Activated CD8-positive, alpha-beta memory T cell treated with anti-CD3 and anti-CD28 coated beads for 24 hours (primary cell): Measurements from ENCODE around the gene VEGFD.
A peak's percentile ranks its signal among the peaks of the same experiment; 100 is the strongest.
"Not testable (repeated sequence)": the region's sequence is repeated elsewhere in the genome, so short reads cannot be mapped to it uniquely, and the experiment has no call there.

Source experiments
- DNase-seq: peaks from one replicate; pipeline ENCODE4 v3.0.0-alpha.2; 2020

The VEGFD gene

DNA sequence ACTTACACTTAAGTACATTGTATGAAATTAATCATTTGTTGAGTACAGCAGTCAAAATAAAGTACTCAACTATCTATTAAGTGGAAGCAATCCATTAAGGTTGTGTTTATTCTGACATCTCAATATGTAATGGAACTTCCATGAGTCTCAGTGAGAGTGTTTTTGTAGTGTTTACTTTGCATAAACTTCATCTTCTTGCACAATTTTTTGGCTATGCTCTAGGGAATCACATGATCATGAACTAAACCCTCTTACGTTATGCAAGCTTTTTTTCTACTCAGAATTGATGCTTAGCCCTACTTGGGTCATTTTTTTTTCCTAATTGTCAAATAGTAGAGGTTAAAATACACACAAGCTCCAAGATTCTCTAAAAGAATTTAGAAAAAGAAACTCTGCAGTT is 27.8 kb downstream of the VEGFD start:
- DNase-seq, result no peak

DNA sequence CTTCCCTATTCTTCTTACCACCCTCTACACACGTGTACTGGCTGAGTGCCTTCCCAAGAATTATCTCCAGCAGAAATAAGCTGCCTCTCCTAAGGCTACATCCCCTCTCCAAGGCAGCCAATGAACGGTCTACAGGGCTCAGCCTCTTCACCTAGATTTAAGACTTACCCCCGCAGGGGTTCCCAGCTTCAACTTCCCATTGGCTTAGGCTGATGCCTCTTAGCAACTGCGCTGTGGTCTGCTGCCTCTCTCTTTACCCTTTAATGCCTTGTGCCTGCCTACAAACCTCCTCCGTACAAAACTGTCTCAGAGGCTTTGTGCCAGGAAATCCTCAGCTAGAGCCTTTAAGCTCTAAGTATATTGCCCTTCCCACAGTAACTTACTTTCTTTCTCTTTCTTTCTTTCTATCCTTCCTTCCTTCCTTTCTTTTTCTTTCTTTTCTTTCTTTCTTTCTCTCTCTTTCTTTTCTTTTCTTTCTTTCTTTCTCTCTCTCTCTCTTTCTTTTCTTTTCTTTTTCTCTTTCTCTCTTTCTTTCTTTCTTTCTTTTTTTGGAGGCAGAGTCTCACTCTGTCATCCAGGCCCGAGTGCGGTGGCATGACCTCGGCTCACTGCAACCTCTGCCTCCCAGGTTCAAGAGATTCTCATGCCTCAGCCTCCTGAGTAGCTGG is 33.8 kb downstream of the VEGFD start:
- no peak for DNase-seq

DNA sequence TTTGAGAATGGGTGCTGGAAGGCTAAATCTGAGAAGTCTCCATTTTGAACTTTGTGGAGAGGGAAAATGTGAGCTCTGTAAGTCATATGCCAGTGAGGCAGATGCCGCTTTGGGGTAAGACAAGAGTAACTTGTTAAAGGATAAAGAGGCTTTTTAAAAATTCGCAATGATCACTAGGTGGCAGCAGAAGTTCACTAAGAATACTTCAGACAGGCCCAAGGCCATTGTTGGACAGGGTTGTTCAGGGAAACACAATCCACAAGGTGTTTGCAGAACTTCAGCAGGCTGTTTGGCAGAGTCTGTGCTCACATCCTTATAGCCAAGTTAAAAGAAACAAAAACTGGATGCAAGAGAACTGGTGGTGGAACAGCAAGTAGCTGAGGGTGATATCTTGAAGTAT is 35.2 kb downstream of the VEGFD start:
- no peak for DNase-seq

DNA sequence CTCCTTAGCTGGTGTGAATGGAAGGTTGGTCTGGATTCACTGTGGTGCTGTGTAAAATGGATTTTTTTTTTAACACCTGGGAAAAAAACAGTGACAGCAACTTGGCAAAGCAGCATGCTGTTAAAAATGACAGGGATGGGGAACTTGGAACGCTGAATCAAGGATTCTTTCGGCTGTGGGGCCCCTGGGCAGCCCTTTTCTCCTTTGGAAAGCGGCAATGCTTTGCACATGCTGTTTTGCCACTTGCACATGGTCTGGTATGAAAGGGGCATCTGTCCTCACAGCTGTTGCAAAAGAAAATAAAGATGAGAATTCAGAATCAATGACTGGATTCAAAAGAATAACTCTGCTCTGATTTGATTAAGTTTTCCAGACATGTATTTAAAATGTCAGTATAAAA is 38.2 kb downstream of the VEGFD start:
- DNase-seq, result no peak

DNA sequence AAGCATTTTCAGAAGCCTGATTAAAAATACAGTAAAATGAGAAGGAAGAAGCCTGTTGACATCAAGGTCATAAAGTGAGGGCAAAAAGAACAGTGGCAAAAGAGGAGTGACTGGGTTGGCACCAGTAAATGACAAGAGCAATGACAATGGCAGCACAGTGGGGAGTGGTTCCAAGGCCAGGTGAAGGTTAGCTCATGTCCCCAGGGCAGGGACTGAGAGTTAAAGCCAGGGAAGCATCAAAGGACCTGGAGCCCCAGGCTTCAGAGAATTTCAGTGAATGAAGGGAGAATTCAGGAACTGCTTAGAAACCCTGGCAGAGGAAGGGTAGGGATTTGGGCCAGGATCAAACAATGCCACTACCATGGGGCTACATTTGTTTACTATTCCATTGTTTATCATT is 40.1 kb downstream of the VEGFD start:
- no peak for DNase-seq

DNA sequence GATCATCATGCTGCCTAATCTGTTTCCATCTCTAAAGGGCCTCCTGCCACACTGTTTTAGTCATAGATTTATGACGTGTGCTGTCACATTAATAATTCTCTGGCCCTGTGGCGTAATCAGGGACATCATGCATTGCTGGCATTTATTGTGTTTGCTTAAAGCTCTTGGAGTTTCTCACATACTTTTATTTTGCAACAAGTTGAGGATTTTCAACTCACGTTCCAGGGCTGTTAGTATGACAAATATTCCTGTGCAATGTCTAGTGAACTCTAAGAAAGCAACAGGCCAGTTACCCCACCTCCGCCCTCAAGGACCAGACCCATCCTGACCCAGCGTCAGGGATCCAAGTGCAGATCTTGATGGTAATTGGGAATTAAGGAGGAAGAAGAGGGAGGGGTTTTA is 41.1 kb downstream of the VEGFD start:
- no peak for DNase-seq

DNA sequence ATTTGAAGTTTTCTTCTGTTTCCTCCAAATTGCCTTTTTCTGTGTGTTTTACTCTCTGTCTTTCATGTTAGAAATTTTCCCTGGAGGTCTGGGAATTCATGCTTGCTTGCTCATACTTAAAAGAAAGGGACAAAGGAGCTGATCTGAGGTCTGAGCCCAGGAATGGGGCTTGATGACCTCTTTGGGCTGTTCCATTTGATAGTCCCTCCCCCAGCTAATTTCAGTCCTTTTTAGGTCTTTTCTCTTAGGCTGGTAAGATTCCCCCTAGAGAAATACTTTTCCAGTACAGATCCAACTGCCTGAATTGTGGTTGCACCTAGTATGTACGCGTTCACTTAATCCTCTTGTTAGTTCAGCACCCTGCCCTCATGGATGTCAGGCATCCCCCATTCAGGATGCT is 43.3 kb downstream of the VEGFD start:
- no peak for DNase-seq

DNA sequence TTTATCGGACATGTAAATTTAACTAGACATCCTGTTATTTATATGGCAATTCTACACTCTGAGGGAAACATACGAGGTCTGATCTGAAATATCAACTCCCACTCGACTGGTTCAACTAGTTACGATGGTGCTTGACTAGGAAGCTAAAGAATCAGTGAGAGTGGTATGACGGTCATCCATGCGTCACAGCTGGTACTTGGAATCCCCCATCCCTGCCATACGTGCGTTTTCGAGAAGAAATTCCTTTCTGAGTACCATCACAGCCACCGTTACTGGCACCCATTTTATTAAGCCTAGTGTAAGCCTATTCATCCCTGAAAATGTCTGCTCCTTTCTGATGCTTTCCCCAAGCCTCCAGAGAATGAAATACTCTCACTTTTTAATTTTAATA is 48.2 kb downstream of the VEGFD start:
- DNase-seq, result no peak

DNA sequence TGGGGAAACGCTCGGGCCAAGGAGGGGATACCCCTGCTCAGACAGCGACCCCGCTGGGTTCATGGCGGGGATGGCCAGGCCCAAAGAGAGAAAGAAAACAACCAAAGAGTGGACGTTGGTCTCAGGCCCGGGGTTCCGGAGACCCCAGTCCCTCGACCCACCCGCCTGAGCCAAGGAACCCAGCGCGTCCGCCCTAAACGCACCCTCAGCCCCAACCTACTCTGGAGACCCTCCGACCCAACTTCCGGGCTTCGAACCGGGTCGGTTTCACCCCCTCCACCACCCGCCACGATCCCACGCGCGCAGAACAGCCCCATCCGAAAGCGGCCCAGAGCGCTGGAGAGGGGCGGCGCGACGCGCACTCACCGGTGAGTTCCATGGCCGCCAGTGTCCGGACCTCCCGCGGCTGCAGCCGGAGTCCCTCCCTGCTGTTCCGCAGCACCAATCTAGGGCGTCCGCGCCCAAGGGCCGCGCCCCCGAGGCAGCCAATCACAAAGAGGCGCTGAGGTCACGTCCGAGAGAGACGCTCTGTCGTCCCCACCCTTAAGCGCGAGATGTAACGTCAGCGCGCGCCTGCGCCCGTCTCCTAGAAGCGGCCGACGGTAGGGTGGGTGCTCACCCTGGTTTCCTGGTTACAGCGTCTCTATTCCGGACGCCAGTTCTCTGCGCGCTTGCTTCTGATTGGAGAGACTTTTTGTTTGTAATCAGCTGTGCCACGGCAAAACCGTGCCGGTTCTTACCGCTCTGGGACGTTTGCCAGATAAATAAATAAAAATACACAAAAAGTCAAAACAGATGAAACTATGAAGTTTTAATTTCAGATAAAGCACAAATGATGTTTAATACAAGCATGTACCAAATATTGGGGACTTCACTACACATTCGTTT is 48.8 kb downstream of the VEGFD start, which contains the start of gene PIGA:
PIGA (minus strand) TSS at position 389 of the 888 bp plus-strand sequence. CDS start 3,593 bp downstream, outside the sequence.
- peak; percentile 89 for DNase-seq

DNA sequence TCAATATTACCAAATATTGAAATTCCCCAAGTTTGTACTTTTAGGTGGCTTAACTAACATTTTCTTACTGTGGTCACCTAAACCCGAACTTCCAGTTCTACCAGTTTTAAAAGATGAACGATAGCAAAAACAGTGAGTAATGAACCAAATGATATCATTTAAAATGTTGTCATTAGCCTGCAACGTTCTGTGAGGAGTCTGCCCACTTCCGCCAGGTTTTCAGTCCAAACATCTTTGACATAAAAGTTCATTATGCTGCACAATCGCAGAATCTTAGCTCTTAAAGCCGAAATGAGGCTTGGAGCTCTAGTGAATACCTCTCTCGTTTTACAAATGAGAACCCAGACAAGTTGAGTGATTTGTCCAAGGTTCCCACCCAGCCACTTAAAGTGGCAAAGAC is 49.7 kb downstream of the VEGFD start:
- no peak for DNase-seq

DNA sequence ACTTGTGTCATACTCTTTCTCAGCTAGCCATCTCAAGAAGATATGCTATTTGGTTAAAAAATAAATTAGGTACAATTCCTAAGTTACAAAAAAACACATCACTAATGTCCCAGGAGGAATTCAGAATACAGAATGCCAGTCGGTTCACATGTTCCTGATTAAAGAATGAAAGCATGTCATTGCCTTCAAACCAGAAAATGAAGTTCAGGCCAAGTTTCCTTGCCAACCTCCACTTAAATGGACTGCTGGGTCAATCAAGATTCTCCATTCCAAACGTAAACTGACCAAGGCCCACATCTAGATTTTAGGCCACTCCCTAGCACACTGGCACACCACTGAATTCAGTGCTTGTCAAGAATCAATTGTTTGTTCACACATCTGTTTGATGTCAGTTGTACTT is 55.4 kb downstream of the VEGFD start:
- no peak for DNase-seq

DNA sequence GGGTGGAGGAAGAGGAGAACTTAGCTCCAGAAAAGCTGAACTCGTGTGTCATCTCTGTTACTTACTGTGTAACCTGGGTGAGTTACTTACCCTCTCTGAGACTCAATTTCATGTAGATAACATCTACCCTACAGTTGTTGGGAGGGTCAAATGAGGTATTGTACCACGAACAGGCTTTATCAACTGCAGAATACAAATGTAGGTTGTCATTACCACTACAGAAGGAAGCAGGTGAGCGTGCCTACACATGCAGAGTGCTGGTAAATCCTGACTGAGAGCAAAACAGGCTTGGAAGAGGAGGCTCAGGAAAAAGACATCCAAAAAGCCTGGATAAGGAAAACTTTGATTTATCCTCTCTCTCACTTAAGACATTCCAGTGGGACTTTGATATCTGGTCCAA is 56.1 kb downstream of the VEGFD start:
- no peak for DNase-seq

DNA sequence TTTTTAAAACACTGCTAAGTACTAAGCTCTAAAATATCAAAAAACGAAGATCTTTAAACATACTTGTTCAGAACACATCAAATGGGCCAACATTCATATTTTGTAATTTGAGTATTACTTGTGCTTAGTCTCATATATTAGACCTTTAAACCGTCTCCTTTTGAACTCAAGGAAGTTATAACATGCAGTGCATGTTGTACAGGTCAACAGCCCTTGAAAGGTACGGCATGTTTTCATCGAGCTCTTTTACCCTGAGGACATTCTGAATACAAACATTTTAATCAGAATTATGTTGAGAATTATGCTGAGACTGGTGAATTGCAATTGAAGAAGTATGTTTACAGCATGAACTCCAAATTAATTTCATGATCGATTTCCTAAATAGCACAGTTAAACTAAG is 61.7 kb downstream of the VEGFD start:
- no peak for DNase-seq

DNA sequence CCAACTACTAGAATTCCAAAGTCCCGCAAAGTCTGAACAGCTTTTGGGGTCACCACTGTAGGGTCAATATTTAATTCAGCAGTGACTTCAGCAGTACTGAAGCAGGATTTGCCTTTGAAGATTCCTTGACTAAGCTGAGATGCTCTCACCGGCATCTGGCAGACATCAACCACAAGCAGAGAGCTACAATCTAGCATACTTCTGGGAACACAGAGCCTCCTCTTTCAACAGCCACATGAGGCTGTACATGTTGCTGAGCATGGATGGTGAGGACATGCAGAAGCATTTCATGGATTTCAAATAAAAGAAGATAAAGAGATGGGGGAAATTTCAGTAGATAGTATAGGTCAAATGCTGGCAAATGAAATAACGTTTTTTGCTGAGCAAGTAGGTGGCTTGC is 62.1 kb downstream of the VEGFD start:
- no peak for DNase-seq

DNA sequence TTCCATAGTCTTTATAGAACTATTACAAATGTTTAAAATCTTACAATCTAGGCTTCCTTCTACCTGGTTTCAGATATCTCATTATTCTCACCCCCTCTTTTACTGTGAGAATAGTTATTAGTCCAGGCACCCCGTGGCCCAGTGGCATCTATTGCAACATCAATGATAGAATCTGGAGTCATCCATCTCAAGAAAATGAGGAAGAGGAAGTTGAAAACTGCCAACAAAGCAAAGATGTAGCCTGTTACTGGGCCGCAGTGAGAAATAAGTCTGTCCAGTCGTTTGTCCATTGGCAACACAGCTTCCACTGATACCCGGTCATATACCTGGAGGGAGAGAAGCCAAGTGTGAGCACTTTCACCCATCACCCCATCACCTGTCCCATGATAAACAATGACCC is 62.8 kb downstream of the VEGFD start:
- no peak for DNase-seq

DNA sequence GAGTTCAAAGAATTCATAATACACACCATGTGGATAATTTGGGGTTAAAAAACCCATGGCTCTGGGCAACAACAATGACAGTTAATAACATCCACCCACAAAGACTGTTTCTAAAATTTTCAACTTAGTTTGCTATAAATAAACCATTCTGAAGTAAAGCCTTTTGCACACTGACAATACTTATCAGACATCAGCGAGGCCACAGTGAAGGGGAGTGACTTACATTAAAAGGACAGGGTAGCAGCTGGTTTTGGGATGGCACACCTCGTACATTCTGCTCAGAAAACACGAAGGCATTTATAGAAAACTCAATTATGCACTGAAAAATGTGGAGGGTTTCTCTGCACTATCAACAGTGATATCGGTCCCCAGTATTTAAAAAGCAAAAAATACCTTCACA is 63.9 kb downstream of the VEGFD start:
- DNase-seq, result no peak

DNA sequence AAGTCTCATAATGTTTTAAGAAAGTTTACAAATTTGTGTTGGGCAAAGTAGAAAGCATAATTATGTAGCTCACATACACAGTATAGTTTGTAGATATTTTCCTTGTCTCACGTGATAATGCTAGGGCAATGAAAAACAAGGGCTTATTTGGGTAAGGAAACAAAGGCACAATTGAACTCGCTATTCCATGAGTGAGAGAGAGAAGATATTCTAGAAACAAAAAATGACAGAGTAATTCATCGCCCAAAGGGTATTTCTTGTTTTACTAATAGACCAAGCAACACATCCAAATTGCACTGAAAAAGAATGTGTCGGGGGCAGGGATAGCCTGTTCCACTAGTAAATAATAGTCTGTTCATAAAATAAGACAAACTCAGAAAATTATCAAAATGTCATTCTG is 65.1 kb downstream of the VEGFD start:
- no peak for DNase-seq

DNA sequence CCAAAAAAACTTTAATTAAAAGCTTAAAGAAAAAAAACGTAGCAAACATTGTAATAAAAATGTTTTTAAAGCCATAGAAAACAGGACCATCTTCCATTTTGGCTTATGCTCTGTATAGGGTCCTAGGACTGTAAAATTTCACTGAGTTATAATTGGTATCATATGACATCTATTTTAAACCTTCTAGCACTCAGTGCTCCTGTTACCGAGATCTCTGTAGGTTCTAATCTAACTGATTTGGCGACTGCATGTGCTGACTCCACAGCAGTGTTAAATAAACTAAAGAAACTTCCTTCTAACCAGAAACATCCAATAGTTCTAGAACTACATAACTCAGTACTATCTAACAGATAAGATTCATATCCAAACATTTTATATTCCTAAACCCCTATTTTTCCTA is 68.7 kb downstream of the VEGFD start, which contains the start of gene ASB11:
ASB11 (minus strand) TSS at position 132 of the 400 bp plus-strand sequence; CDS start at position 97, 35 bp downstream.
- no peak for DNase-seq

DNA sequence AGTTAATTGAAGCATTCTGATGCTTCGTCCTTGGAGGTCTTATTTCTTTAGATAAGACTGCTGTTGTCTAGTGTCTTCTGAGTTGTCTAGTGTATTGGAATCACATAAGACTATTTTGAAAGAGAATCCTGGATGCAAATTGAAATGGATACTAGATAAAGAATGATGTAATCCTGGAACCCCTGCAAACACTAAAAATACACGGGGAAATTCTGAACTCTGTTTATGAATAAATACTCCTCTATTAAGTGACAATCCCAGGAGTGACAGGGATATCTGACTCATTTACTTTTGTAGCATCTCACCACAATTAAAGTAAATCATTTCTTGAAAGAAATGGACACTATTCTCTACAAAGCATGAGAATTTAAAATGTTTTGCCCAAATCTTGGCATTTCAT is 69.7 kb downstream of the VEGFD start:
- DNase-seq, result no peak

DNA sequence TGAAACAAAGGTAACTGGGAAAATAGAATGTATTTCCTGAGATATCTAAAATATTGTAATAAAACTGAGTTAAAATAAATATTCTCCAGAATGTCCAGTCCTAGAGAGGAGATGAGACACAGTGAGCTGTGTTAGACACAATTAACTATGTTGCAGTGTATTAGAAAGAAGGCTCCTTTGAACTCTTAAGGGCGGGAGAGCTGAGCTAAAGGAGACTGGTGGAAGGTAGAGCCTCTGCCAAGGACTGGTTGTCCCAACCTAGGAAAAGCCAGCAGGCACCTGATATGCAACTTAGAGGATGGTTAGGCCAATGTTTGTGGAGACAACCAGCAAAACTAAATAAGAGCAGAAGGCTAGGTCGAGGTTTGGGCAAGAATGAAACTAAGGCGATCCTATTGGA is 73.1 kb downstream of the VEGFD start:
- DNase-seq, result no peak

DNA sequence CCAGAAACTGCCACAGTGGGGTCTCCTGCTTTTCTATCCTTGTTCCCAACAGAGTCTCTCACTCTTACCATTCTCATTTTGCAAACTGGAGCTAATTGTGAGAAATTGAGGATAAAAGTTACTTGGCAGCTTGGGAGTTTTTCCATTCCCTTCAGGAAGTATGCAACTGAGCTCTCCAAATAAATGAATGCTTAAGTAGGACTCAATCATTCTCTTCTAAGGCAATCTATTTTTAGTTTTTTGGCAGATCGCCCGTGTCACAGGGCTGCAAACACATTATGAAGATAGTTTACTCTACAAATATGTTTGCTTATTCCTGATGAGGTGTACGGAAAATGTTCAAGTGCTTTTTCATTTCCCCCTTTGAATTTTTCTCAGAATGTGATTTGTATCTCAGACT is 74.1 kb downstream of the VEGFD start:
- no peak for DNase-seq

DNA sequence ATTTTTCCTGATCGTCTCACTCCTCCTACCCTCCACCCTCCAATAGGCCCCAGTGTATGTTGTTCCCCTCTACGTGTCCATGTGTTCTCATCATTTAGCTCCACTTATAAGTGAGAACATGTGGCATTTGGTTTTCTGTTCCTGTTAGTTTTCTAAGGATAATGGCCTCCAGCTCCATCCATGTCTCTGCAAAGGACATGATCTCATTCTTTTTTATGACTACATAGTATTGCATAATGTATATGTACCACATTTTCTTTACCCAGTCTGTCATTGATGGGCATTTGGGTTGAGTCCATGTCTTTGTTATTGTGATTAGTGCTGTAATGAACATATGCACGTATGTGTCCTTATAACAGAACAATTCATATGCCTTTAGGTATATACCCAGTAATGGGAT is 78.3 kb downstream of the VEGFD start:
- not testable (repeated sequence) for DNase-seq

DNA sequence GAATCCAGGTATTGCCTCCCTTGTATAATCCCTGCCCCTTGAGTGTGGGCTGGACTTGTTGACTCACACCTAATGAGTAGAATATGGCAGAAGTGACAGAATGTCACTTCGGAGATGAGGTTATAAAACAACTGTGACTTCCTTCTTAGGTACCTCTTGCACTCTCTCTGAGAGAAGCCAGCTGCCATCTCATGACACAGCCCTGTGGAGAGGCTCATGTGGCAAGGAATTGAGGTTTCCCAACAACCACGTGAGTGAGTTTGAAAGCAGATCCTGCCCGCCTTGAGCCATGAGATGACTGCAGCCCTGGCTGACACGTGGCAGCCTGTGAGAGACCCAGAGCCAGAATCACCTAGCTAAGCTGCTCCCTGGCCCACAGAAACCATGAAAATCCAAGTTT is 82.3 kb downstream of the VEGFD start:
- no peak for DNase-seq
